ENCODE measurements around the gene REXO4. TPM values are rescaled to one million over a fixed set of nuclear protein-coding genes. Genes with fewer than 3 reads are reported as not detected.

Gene REXO4
- total and polyA plus RNA-seq, 2 experiments from 2014 or later, result 31.1 to 36.3 TPM

DNA sequence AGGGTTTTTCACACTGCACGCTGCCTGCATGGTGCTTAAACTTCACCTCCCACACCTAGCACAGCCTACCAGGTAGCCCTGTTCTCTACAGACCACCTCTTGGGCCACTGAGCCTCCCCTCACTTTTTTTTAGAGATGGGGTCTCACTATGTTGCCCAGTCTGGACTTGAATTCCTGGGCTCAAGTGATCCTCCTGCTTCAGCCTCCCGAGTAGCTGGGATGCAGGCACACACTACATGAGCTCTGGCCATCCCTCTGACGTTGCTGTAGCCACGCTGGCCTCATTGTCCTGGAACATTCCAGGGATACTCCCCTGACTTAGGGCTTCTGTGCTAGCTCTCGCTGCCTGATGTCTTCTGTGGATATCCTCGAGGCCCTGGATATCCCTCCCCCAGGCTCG is 34.8 kb upstream of the REXO4 start:
- no peaks in the 10 kb centered on the region for H4K20me1 ChIP-seq (replicated peaks; ENCODE audit: insufficient read depth)
- TF ChIP-seq ZNF114 (CRISPR knock-in tag; IDR thresholded peaks at IDR 0.05) (no peak), STAT1 (IDR thresholded peaks at IDR 0.05; ENCODE audit: unreplicated experiment) (no peak), POLR2AphosphoS5 (IDR thresholded peaks at IDR 0.05; ENCODE audit: low read depth) (no peak), ETS1 (IDR thresholded peaks at IDR 0.05) (no peak), JUNB (IDR thresholded peaks at IDR 0.05; ENCODE audit: unreplicated experiment) (no peak), NANOG (IDR thresholded peaks at IDR 0.05; ENCODE audit: borderline replicate concordance) (no peak), ZNF331 (CRISPR knock-in tag; IDR thresholded peaks at IDR 0.05; ENCODE audit: low read depth) (no peak), EZH2phosphoT487 (IDR thresholded peaks at IDR 0.05; ENCODE audit: unreplicated experiment) (no peak), EZH2 (IDR thresholded peaks at IDR 0.05; ENCODE audit: low read depth, unreplicated experiment) (no peak), CTCF (conservative IDR thresholded peaks at IDR 0.05; ENCODE audit: low read depth in 2 of 2) (no peak), CREB1 (CRISPR knock-in tag; IDR thresholded peaks at IDR 0.05; ENCODE audit: low read depth) (no peak)
- TF ChIP-seq, protein P1, sequence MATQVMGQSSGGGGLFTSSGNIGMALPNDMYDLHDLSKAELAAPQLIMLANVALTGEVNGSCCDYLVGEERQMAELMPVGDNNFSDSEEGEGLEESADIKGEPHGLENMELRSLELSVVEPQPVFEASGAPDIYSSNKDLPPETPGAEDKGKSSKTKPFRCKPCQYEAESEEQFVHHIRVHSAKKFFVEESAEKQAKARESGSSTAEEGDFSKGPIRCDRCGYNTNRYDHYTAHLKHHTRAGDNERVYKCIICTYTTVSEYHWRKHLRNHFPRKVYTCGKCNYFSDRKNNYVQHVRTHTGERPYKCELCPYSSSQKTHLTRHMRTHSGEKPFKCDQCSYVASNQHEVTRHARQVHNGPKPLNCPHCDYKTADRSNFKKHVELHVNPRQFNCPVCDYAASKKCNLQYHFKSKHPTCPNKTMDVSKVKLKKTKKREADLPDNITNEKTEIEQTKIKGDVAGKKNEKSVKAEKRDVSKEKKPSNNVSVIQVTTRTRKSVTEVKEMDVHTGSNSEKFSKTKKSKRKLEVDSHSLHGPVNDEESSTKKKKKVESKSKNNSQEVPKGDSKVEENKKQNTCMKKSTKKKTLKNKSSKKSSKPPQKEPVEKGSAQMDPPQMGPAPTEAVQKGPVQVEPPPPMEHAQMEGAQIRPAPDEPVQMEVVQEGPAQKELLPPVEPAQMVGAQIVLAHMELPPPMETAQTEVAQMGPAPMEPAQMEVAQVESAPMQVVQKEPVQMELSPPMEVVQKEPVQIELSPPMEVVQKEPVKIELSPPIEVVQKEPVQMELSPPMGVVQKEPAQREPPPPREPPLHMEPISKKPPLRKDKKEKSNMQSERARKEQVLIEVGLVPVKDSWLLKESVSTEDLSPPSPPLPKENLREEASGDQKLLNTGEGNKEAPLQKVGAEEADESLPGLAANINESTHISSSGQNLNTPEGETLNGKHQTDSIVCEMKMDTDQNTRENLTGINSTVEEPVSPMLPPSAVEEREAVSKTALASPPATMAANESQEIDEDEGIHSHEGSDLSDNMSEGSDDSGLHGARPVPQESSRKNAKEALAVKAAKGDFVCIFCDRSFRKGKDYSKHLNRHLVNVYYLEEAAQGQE (IDR thresholded peaks at IDR 0.05; ENCODE audit: unreplicated experiment), result no peak
- TF ChIP-seq, protein P2, sequence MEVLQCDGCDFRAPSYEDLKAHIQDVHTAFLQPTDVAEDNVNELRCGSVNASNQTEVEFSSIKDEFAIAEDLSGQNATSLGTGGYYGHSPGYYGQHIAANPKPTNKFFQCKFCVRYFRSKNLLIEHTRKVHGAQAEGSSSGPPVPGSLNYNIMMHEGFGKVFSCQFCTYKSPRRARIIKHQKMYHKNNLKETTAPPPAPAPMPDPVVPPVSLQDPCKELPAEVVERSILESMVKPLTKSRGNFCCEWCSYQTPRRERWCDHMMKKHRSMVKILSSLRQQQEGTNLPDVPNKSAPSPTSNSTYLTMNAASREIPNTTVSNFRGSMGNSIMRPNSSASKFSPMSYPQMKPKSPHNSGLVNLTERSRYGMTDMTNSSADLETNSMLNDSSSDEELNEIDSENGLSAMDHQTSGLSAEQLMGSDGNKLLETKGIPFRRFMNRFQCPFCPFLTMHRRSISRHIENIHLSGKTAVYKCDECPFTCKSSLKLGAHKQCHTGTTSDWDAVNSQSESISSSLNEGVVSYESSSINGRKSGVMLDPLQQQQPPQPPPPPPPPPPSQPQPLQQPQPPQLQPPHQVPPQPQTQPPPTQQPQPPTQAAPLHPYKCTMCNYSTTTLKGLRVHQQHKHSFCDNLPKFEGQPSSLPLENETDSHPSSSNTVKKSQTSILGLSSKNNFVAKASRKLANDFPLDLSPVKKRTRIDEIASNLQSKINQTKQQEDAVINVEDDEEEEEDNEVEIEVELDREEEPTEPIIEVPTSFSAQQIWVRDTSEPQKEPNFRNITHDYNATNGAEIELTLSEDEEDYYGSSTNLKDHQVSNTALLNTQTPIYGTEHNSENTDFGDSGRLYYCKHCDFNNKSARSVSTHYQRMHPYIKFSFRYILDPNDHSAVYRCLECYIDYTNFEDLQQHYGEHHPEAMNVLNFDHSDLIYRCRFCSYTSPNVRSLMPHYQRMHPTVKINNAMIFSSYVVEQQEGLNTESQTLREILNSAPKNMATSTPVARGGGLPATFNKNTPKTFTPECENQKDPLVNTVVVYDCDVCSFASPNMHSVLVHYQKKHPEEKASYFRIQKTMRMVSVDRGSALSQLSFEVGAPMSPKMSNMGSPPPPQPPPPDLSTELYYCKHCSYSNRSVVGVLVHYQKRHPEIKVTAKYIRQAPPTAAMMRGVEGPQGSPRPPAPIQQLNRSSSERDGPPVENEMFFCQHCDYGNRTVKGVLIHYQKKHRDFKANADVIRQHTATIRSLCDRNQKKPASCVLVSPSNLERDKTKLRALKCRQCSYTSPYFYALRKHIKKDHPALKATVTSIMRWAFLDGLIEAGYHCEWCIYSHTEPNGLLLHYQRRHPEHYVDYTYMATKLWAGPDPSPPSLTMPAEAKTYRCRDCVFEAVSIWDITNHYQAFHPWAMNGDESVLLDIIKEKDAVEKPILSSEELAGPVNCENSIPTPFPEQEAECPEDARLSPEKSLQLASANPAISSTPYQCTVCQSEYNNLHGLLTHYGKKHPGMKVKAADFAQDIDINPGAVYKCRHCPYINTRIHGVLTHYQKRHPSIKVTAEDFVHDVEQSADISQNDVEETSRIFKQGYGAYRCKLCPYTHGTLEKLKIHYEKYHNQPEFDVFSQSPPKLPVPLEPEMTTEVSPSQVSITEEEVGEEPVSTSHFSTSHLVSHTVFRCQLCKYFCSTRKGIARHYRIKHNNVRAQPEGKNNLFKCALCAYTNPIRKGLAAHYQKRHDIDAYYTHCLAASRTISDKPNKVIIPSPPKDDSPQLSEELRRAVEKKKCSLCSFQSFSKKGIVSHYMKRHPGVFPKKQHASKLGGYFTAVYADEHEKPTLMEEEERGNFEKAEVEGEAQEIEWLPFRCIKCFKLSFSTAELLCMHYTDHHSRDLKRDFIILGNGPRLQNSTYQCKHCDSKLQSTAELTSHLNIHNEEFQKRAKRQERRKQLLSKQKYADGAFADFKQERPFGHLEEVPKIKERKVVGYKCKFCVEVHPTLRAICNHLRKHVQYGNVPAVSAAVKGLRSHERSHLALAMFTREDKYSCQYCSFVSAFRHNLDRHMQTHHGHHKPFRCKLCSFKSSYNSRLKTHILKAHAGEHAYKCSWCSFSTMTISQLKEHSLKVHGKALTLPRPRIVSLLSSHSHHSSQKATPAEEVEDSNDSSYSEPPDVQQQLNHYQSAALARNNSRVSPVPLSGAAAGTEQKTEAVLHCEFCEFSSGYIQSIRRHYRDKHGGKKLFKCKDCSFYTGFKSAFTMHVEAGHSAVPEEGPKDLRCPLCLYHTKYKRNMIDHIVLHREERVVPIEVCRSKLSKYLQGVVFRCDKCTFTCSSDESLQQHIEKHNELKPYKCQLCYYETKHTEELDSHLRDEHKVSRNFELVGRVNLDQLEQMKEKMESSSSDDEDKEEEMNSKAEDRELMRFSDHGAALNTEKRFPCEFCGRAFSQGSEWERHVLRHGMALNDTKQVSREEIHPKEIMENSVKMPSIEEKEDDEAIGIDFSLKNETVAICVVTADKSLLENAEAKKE (CRISPR knock-in tag; IDR thresholded peaks at IDR 0.05), result no peak
- H3K4me3 ChIP-seq, result no peak overlapping the region
- no peaks in the 10 kb centered on the region for H3K9me3 Mint-ChIP-seq
- H3K4me1 Mint-ChIP-seq, result no peaks in the 10 kb centered on the region
- no peaks in the 10 kb centered on the region for H3K4me1 ChIP-seq (ENCODE audit: insufficient read depth)
- H3K27me3 ChIP-seq (ENCODE audit: insufficient read depth), result no peaks in the 10 kb centered on the region
- peaks cover 7% of the 10 kb centered on the region for H3K27me3 Mint-ChIP-seq (ENCODE audit: insufficient read depth, low read depth, poor library complexity)
- ATAC-seq (no peak), DNase-seq (ENCODE audit: low spot score) (no peak)
- H3K9me2 ChIP-seq (ENCODE audit: insufficient read depth), result no peaks in the 10 kb centered on the region
- no peak overlapping the region for H3K4me3 Mint-ChIP-seq
- H3K36me3 Mint-ChIP-seq (ENCODE audit: low read depth), result no peaks in the 10 kb centered on the region
- no peak overlapping the region for H3K27ac ChIP-seq (ENCODE audit: low read depth)
- no peaks in the 10 kb centered on the region for H3K36me3 ChIP-seq (ENCODE audit: insufficient read depth)
- H3F3A ChIP-seq (replicated peaks; ENCODE audit: low read depth), result no peaks in the 10 kb centered on the region
- no peak overlapping the region for H3K27ac Mint-ChIP-seq
- H3K4me2 ChIP-seq, result no peak overlapping the region
- H2AFZ ChIP-seq, result no peak overlapping the region
- no peaks in the 10 kb centered on the region for H3K79me2 ChIP-seq (replicated peaks; ENCODE audit: insufficient read depth)

Measured in GM23338 (cell line).